Activated naive CD4-positive, alpha-beta T cell treated with anti-CD3 and anti-CD28 coated beads, Interleukin-2, amount 50 U/mL, for 24 hours (primary cell): ENCODE measurements around the gene SLC26A1.

Experiments used
- H3K27ac Mint-ChIP-seq: one replicate; pipeline ENCODE4 v1.8.0; 2021; ENCODE audit warnings: mild to moderate bottlenecking, mixed read lengths
- H3K27me3 Mint-ChIP-seq: one replicate; pipeline ENCODE4 v1.8.0; 2021; ENCODE audit warnings: mixed read lengths
- H3K36me3 Mint-ChIP-seq: one replicate; pipeline ENCODE4 v1.8.0; 2021; ENCODE audit warnings: mixed read lengths
- H3K4me1 Mint-ChIP-seq: one replicate; pipeline ENCODE4 v1.8.0; 2021; ENCODE audit warnings: mixed read lengths
- H3K4me3 Mint-ChIP-seq: one replicate; pipeline ENCODE4 v1.8.0; 2021; ENCODE audit warnings: mild to moderate bottlenecking, mixed read lengths
- H3K9me3 Mint-ChIP-seq: one replicate; pipeline ENCODE4 v1.8.0; 2021; ENCODE audit warnings: mixed read lengths

Gene SLC26A1

GRCh38 chr4:993111-994029, at the start of gene SLC26A1:
Gene SLC26A1, minus strand, starts transcription at chr4:993404. Its CDS starts 1,701 bp downstream, at chr4:991703.
- Mint-ChIP-seq H3K9me3 (no peaks in the 10 kb centered on the region), H3K4me3 (no peak within 1 kb of the TSS), H3K4me1 (peaks cover 7% of the 10 kb centered on the region), H3K27me3 (peaks cover under 1% of the 10 kb centered on the region), H3K36me3 (no peaks in the 10 kb centered on the region), H3K27ac (no peak within 1 kb of the TSS)

- no peak overlapping the region for H3K27ac Mint-ChIP-seq
- peaks cover 8% of the 10 kb centered on the region for H3K4me1 Mint-ChIP-seq
- H3K4me3 Mint-ChIP-seq, result no peak overlapping the region
- H3K36me3 Mint-ChIP-seq, result no peaks in the 10 kb centered on the region
- no peaks in the 10 kb centered on the region for H3K9me3 Mint-ChIP-seq
- H3K27me3 Mint-ChIP-seq, result peaks cover 8% of the 10 kb centered on the region
Observed at GRCh38 chr4:1042352-1043055, 49.3 kb upstream of the SLC26A1 start.

- Mint-ChIP-seq H3K27ac (no peak overlapping the region), H3K4me3 (no peak overlapping the region), H3K4me1 (peaks cover 8% of the 10 kb centered on the region), H3K9me3 (no peaks in the 10 kb centered on the region), H3K36me3 (no peaks in the 10 kb centered on the region), H3K27me3 (peaks cover 8% of the 10 kb centered on the region)
Observed at GRCh38 chr4:1041936-1042330, 48.7 kb upstream of the SLC26A1 start.

GRCh38 chr4:1041147-1041935, 48.1 kb upstream of the SLC26A1 start:
- H3K9me3 Mint-ChIP-seq, result no peaks in the 10 kb centered on the region
- no peak overlapping the region for H3K27ac Mint-ChIP-seq

GRCh38 chr4:1040344-1041146, 47.3 kb upstream of the SLC26A1 start:
- Mint-ChIP-seq H3K4me3 (no peak overlapping the region), H3K36me3 (no peaks in the 10 kb centered on the region), H3K4me1 (peaks cover 4% of the 10 kb centered on the region), H3K9me3 (no peaks in the 10 kb centered on the region), H3K27ac (no peak overlapping the region), H3K27me3 (peaks cover 6% of the 10 kb centered on the region)

More at GRCh38 chr4:1041147-1041935, 48.1 kb upstream of the SLC26A1 start:
- H3K4me1 Mint-ChIP-seq, result peaks cover 4% of the 10 kb centered on the region
- peaks cover 6% of the 10 kb centered on the region for H3K27me3 Mint-ChIP-seq
- H3K36me3 Mint-ChIP-seq, result no peaks in the 10 kb centered on the region
- no peak overlapping the region for H3K4me3 Mint-ChIP-seq

- no peak overlapping the region for H3K27ac Mint-ChIP-seq
- peaks cover 4% of the 10 kb centered on the region for H3K4me1 Mint-ChIP-seq
- H3K9me3 Mint-ChIP-seq, result no peaks in the 10 kb centered on the region
Observed at GRCh38 chr4:1039493-1040343, 46.5 kb upstream of the SLC26A1 start.

GRCh38 chr4:1038948-1039492, 45.8 kb upstream of the SLC26A1 start:
- no peak overlapping the region for H3K4me3 Mint-ChIP-seq
- no peaks in the 10 kb centered on the region for H3K36me3 Mint-ChIP-seq
- no peaks in the 10 kb centered on the region for H3K9me3 Mint-ChIP-seq
- no peak overlapping the region for H3K27ac Mint-ChIP-seq
- H3K4me1 Mint-ChIP-seq, result peaks cover 4% of the 10 kb centered on the region
- H3K27me3 Mint-ChIP-seq, result peaks cover 3% of the 10 kb centered on the region

More at GRCh38 chr4:1039493-1040343, 46.5 kb upstream of the SLC26A1 start:
- Mint-ChIP-seq H3K4me3 (no peak overlapping the region), H3K36me3 (no peaks in the 10 kb centered on the region), H3K27me3 (peaks cover 4% of the 10 kb centered on the region)

- H3K4me1 Mint-ChIP-seq, result no peaks in the 10 kb centered on the region
- no peaks in the 10 kb centered on the region for H3K9me3 Mint-ChIP-seq
- no peak overlapping the region for H3K27ac Mint-ChIP-seq
- no peaks in the 10 kb centered on the region for H3K36me3 Mint-ChIP-seq
- no peaks in the 10 kb centered on the region for H3K27me3 Mint-ChIP-seq
- H3K4me3 Mint-ChIP-seq, result no peak overlapping the region
Observed at GRCh38 chr4:1036976-1037810, 44.0 kb upstream of the SLC26A1 start.

GRCh38 chr4:1036095-1036494, 42.9 kb upstream of the SLC26A1 start:
- H3K36me3 Mint-ChIP-seq, result no peaks in the 10 kb centered on the region
- no peak overlapping the region for H3K27ac Mint-ChIP-seq
- H3K9me3 Mint-ChIP-seq, result no peaks in the 10 kb centered on the region
- no peaks in the 10 kb centered on the region for H3K27me3 Mint-ChIP-seq
- no peak overlapping the region for H3K4me3 Mint-ChIP-seq
- H3K4me1 Mint-ChIP-seq, result no peaks in the 10 kb centered on the region

- Mint-ChIP-seq H3K9me3 (no peaks in the 10 kb centered on the region), H3K36me3 (no peaks in the 10 kb centered on the region), H3K27ac (no peak overlapping the region), H3K4me1 (no peaks in the 10 kb centered on the region), H3K4me3 (no peak overlapping the region), H3K27me3 (no peaks in the 10 kb centered on the region)
Observed at GRCh38 chr4:1035510-1035909, 42.3 kb upstream of the SLC26A1 start.

- Mint-ChIP-seq H3K4me3 (no peak overlapping the region), H3K27me3 (no peaks in the 10 kb centered on the region), H3K27ac (no peak overlapping the region), H3K36me3 (no peaks in the 10 kb centered on the region), H3K4me1 (no peaks in the 10 kb centered on the region), H3K9me3 (no peaks in the 10 kb centered on the region)
Observed at GRCh38 chr4:1033840-1034551, 40.8 kb upstream of the SLC26A1 start.

GRCh38 chr4:1032861-1033260, 39.7 kb upstream of the SLC26A1 start:
- no peak overlapping the region for H3K27ac Mint-ChIP-seq

More at GRCh38 chr4:1032861-1033260, 39.7 kb upstream of the SLC26A1 start:
- no peaks in the 10 kb centered on the region for H3K27me3 Mint-ChIP-seq
- H3K4me3 Mint-ChIP-seq, result no peak overlapping the region
- no peaks in the 10 kb centered on the region for H3K4me1 Mint-ChIP-seq
- no peaks in the 10 kb centered on the region for H3K9me3 Mint-ChIP-seq
- no peaks in the 10 kb centered on the region for H3K36me3 Mint-ChIP-seq
